ENCODE results near the gene THBS4.

DNA sequence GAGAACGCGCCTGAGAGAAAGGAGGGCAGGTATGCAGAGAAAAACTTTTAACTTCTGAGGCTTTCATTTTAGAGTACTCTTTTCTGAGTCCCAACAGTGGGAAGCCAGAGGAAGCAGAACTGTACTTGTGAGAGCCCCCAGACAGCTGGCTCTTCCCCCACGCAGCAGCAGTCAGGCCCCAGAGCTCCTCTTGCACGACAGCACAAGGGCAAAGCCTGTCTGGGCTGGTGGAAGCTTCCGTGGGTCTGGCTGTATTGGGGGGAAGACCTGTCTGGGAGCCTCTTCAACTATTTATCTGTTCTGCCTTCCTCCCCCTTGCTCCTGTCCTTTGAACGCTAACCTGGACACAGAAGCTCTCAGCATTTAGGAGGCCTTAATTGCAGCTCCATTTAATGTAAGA lies 68.2 kb downstream of the THBS4 start:
- TF ChIP-seq, protein P1, sequence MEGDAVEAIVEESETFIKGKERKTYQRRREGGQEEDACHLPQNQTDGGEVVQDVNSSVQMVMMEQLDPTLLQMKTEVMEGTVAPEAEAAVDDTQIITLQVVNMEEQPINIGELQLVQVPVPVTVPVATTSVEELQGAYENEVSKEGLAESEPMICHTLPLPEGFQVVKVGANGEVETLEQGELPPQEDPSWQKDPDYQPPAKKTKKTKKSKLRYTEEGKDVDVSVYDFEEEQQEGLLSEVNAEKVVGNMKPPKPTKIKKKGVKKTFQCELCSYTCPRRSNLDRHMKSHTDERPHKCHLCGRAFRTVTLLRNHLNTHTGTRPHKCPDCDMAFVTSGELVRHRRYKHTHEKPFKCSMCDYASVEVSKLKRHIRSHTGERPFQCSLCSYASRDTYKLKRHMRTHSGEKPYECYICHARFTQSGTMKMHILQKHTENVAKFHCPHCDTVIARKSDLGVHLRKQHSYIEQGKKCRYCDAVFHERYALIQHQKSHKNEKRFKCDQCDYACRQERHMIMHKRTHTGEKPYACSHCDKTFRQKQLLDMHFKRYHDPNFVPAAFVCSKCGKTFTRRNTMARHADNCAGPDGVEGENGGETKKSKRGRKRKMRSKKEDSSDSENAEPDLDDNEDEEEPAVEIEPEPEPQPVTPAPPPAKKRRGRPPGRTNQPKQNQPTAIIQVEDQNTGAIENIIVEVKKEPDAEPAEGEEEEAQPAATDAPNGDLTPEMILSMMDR (IDR thresholded peaks at IDR 0.05; ENCODE audit: poor library complexity, severe bottlenecking) = no peak
- no peak for TF ChIP-seq TAF1 (IDR thresholded peaks at IDR 0.05; ENCODE audit: low read depth)
- TF ChIP-seq EP300 (conservative IDR thresholded peaks at IDR 0.05; ENCODE audit: poor library complexity, severe bottlenecking) = no peak
- TF ChIP-seq, protein P2, sequence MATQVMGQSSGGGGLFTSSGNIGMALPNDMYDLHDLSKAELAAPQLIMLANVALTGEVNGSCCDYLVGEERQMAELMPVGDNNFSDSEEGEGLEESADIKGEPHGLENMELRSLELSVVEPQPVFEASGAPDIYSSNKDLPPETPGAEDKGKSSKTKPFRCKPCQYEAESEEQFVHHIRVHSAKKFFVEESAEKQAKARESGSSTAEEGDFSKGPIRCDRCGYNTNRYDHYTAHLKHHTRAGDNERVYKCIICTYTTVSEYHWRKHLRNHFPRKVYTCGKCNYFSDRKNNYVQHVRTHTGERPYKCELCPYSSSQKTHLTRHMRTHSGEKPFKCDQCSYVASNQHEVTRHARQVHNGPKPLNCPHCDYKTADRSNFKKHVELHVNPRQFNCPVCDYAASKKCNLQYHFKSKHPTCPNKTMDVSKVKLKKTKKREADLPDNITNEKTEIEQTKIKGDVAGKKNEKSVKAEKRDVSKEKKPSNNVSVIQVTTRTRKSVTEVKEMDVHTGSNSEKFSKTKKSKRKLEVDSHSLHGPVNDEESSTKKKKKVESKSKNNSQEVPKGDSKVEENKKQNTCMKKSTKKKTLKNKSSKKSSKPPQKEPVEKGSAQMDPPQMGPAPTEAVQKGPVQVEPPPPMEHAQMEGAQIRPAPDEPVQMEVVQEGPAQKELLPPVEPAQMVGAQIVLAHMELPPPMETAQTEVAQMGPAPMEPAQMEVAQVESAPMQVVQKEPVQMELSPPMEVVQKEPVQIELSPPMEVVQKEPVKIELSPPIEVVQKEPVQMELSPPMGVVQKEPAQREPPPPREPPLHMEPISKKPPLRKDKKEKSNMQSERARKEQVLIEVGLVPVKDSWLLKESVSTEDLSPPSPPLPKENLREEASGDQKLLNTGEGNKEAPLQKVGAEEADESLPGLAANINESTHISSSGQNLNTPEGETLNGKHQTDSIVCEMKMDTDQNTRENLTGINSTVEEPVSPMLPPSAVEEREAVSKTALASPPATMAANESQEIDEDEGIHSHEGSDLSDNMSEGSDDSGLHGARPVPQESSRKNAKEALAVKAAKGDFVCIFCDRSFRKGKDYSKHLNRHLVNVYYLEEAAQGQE (IDR thresholded peaks at IDR 0.05; ENCODE audit: borderline replicate concordance) = no peak
- no peak for TF ChIP-seq POLR2AphosphoS5 (IDR thresholded peaks at IDR 0.05)
- TF ChIP-seq SMC3 (conservative IDR thresholded peaks at IDR 0.05; ENCODE audit: poor library complexity) = no peak
- TF ChIP-seq RAD21 (conservative IDR thresholded peaks at IDR 0.05) = no peak
